ELF-1 (cell line): ENCODE measurements around the gene POLR3E.

Source experiments
- DNase-seq: peaks from one replicate; pipeline ENCODE4 v3.0.0-alpha.2; 2016; ENCODE audit warnings: low read depth, low spot score

Gene POLR3E

GRCh38 chr16:22297114-22297870, at the start of gene POLR3E:
Gene POLR3E (plus strand): TSS chr16:22297409. CDS start chr16:22302969, 5,560 bp downstream.
- DNase-seq = peak; percentile 100

- DNase-seq = no peak
Measured at GRCh38 chr16:22250522-22250921, 46.7 kb upstream of the POLR3E start.

GRCh38 chr16:22252317-22252716, 44.9 kb upstream of the POLR3E start:
- DNase-seq = peak; percentile 19

GRCh38 chr16:22253272-22253671, 43.9 kb upstream of the POLR3E start:
- no peak for DNase-seq

- DNase-seq = no peak
Measured at GRCh38 chr16:22255335-22255734, 41.9 kb upstream of the POLR3E start.

- no peak for DNase-seq
Measured at GRCh38 chr16:22257440-22257839, 39.8 kb upstream of the POLR3E start.

- DNase-seq = no peak
Measured at GRCh38 chr16:22260490-22260889, 36.7 kb upstream of the POLR3E start.

GRCh38 chr16:22262460-22262859, 34.7 kb upstream of the POLR3E start:
- no peak for DNase-seq

GRCh38 chr16:22264786-22265185, 32.4 kb upstream of the POLR3E start:
- peak; percentile 23 for DNase-seq

- no peak for DNase-seq
Measured at GRCh38 chr16:22265351-22265750, 31.9 kb upstream of the POLR3E start.

- no peak for DNase-seq
Measured at GRCh38 chr16:22266546-22266945, 30.7 kb upstream of the POLR3E start.

- DNase-seq = no peak
Measured at GRCh38 chr16:22267764-22268163, 29.4 kb upstream of the POLR3E start.

- DNase-seq = no peak
Measured at GRCh38 chr16:22270525-22270924, 26.7 kb upstream of the POLR3E start.

GRCh38 chr16:22272870-22273650, 24.1 kb upstream of the POLR3E start:
- DNase-seq = no peak

GRCh38 chr16:22274916-22275315, 22.3 kb upstream of the POLR3E start:
- DNase-seq = no peak

- no peak for DNase-seq
Measured at GRCh38 chr16:22278441-22279230, 18.6 kb upstream of the POLR3E start.

GRCh38 chr16:22282254-22282892, 14.8 kb upstream of the POLR3E start:
- no peak for DNase-seq

GRCh38 chr16:22284637-22285036, 12.6 kb upstream of the POLR3E start:
- DNase-seq = no peak

- DNase-seq = no peak
Measured at GRCh38 chr16:22285080-22285479, 12.1 kb upstream of the POLR3E start.

- no peak for DNase-seq
Measured at GRCh38 chr16:22291020-22291419, 6.2 kb upstream of the POLR3E start.

GRCh38 chr16:22291860-22292318, 5.3 kb upstream of the POLR3E start:
- DNase-seq = no peak

GRCh38 chr16:22292320-22292719, 4.9 kb upstream of the POLR3E start:
- DNase-seq = no peak
